ENCODE results near the gene LIPJ. TPM values are rescaled to one million over a fixed set of nuclear protein-coding genes. Genes with fewer than 3 reads are reported as not detected.

Gene LIPJ
- polyA plus RNA-seq, 2 of the 4 experiments (the other 2 are of a cell fraction) = not detected

- ATAC-seq (no peak), FAIRE-seq (no peak), DNase-seq (ENCODE audit: low read depth in 1 of 2, low spot score in 1 of 2) (no peak)
- H3K4me3 ChIP-seq = no peak overlapping the region
- H3K9me3 ChIP-seq = no peaks in the 10 kb centered on the region
- no peak overlapping the region for H3K27ac ChIP-seq
- 90% methylated on average over 1 of the region's 1 CpG for WGBS (ENCODE audit: missing lambda C conversion rate)
- POLR2A ChIA-PET = no interaction called here
- no peak for TF ChIP-seq BHLHE40 (IDR thresholded peaks at IDR 0.05; ENCODE audit: low read depth, low read length)
- CTCF ChIA-PET = interaction anchor here (1.2 to 3.9 kb wide), 2 partner anchors 9 to 229 kb away, joined by 3 to 24 read pairs; no protein-coding TSS in a partner anchor
- peaks cover 20% of the 10 kb centered on the region for H3K4me1 ChIP-seq
- H3K4me2 ChIP-seq = no peak overlapping the region
These were observed 24.4 kb upstream of the LIPJ start for GRCh38 chr10:88562152-88562551.

- no peak overlapping the region for H3K4me3 ChIP-seq
- TF ChIP-seq POLR2AphosphoS2 (conservative IDR thresholded peaks at IDR 0.05; ENCODE audit: low read length) = no peak
- peak; percentile 66 for TF ChIP-seq SMC3 (IDR thresholded peaks at IDR 0.05)
- no peak for TF ChIP-seq EP300 (IDR thresholded peaks at IDR 0.05)
- no peak for TF ChIP-seq ZFP36 (IDR thresholded peaks at IDR 0.05; ENCODE audit: borderline replicate concordance, partially characterized antibody)
- TF ChIP-seq HOXB5 (CRISPR knock-in tag; IDR thresholded peaks at IDR 0.05) = no peak
- peak; percentile 82 to 85 for TF ChIP-seq RAD21 (conservative IDR thresholded peaks at IDR 0.05 in 1 of 2, IDR thresholded peaks at IDR 0.05 in 1 of 2)
- no peak for TF ChIP-seq USF2 (IDR thresholded peaks at IDR 0.05)
- no peak for TF ChIP-seq KDM5A (IDR thresholded peaks at IDR 0.05)
- no peak for TF ChIP-seq CBX8 (IDR thresholded peaks at IDR 0.05)
- no peak for TF ChIP-seq ELK1 (IDR thresholded peaks at IDR 0.05; ENCODE audit: low read depth, low read length)
- TF ChIP-seq RCOR1 (IDR thresholded peaks at IDR 0.05; ENCODE audit: low read depth, low read length) = no peak
- no peak for TF ChIP-seq CHD4 (IDR thresholded peaks at IDR 0.05; ENCODE audit: borderline replicate concordance)
- TF ChIP-seq HEYL (CRISPR knock-in tag; IDR thresholded peaks at IDR 0.05) = no peak
- no peak for TF ChIP-seq TFCP2L1 (CRISPR knock-in tag; IDR thresholded peaks at IDR 0.05)
- no peak for TF ChIP-seq JUNB (IDR thresholded peaks at IDR 0.05)
- no peak for TF ChIP-seq HES2 (IDR thresholded peaks at IDR 0.05)
- no peak for TF ChIP-seq HOXB13 (CRISPR knock-in tag; IDR thresholded peaks at IDR 0.05; ENCODE audit: low read depth)
- peak; percentile 64 for TF ChIP-seq CTCF (IDR thresholded peaks at IDR 0.05)
- DNase-seq (ENCODE audit: low read depth in 1 of 2, low spot score in 1 of 2) = peak; percentile 15 to 39
- peaks cover 10% of the 10 kb centered on the region; the same call in 2 of the 3 replicates for H3K4me1 ChIP-seq
- no peaks in the 10 kb centered on the region for H3K9me3 ChIP-seq
- peak; percentile 81 to 89 for ATAC-seq
- POLR2A ChIA-PET = interaction anchor here (1.0 kb wide), 1 partner anchor 18 kb away, joined by 5 read pairs; the partner anchor contains the start of gene RNLS
- H3K27ac ChIP-seq = no peak overlapping the region
- WGBS (ENCODE audit: missing lambda C conversion rate) = 7% methylated on average over 1 of the region's 1 CpG
- CTCF ChIA-PET = interaction anchor here (0.6 to 5.4 kb wide), 40 partner anchors 10 to 746 kb away, joined by 3 to 36 read pairs (median 4); partner anchors contain the start of genes RNLS and STAMBPL1
- peak overlapping the region; percentile 22; the same call in 1 of the 3 replicates for H3K4me2 ChIP-seq
- no peak for FAIRE-seq
These were observed 21.5 kb upstream of the LIPJ start for GRCh38 chr10:88565072-88565471.

- Histone ChIP-seq H3K4me3 (peak overlapping the region; percentile 67), H3K27ac (peak overlapping the region; percentile 90 to 93), H3K9me3 (no peaks in the 10 kb centered on the region), H3K4me1 (no peaks in the 10 kb centered on the region), H3K4me2 (peak overlapping the region; percentile 80)
- ATAC-seq = no peak; a peak in 1 of 6 replicates
- no peak for FAIRE-seq
- WGBS (ENCODE audit: missing lambda C conversion rate) = 40% methylated on average over 4 of the region's 4 CpGs
- DNase-seq (ENCODE audit: low read depth in 1 of 2, low spot score in 1 of 2) = no peak
- no peak for TF ChIP-seq ESRRA (IDR thresholded peaks at IDR 0.05; ENCODE audit: borderline replicate concordance, low read length)
- TF ChIP-seq RCOR1 (IDR thresholded peaks at IDR 0.05; ENCODE audit: low read depth, low read length) = no peak
- no peak for TF ChIP-seq SREBF2 (IDR thresholded peaks at IDR 0.05)
- no peak for TF ChIP-seq HEYL (CRISPR knock-in tag; IDR thresholded peaks at IDR 0.05)
- TF ChIP-seq CEBPB (IDR thresholded peaks at IDR 0.05) = no peak
- TF ChIP-seq POLR2A (IDR thresholded peaks at IDR 0.05; ENCODE audit: low read length) = no peak
- TF ChIP-seq RNF2 (IDR thresholded peaks at IDR 0.05; ENCODE audit: borderline replicate concordance, low read depth) = no peak
- TF ChIP-seq SMC3 (IDR thresholded peaks at IDR 0.05) = no peak
- no peak for TF ChIP-seq CBX8 (IDR thresholded peaks at IDR 0.05)
- TF ChIP-seq KDM1A (IDR thresholded peaks at IDR 0.05; ENCODE audit: low read depth) = no peak
- POLR2A ChIA-PET = interaction anchor here (0.9 to 1.8 kb wide), 4 partner anchors 8 to 297 kb away, joined by 3 to 10 read pairs (median 4); partner anchors contain the start of gene STAMBPL1
- CTCF ChIA-PET = interaction anchor here (0.8 to 2.2 kb wide), 15 partner anchors 10 to 229 kb away, joined by 3 to 13 read pairs (median 5); no protein-coding TSS in a partner anchor
These were observed 4.2 kb upstream of the LIPJ start for GRCh38 chr10:88582411-88582805.
